ENCODE data around the gene ABCC1. TPM values are rescaled to one million over a fixed set of nuclear protein-coding genes. Genes with fewer than 3 reads are reported as not detected.

Gene ABCC1
- polyA plus RNA-seq, 1 of the 3 experiments (the other 2 are of a cell fraction): 23.7 TPM

DNA sequence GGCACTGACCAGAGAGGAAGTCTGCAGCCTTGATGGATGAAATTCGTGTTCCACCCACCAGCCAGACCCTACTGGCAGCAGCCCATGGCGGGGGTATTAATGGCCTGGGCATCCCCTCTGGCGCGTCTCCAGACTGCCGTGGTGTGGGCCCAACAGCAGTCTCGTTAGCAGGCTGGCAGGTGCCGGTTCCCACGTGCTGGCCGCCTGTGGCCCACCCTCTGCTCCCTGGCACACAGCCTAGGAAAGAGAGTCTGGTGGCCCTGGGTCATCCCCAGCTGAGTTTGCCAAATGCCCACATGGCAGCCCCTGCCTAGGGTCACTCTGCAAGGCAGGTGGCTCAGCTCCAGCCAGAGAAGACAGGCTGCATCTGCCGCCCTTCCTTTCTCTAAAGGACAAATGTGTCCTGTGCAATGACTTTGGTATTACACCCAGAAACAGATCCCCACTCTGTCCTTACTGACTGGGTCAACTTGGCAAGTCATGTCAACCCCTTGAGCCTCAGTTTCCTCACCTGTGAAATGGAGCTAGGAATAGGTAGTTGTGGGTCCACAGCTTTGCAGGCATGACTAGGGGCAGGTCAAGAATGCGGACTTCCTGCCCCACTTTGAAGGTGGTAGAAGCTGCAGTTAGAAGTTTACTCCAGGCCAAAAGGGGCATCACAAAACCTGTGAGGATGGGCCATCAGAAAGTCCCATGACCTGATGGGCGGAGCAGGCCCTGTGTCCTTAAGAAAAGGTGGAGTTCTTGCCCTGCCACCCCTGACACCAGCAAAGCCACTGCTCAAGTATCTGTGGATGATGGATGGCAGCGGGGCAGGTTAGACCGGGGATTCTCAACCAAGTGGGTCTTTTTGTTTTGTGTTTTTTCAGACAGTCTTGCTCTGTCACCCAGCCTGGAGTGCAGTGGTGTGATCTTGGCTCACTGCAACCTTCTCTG, 197.2 kb downstream of the ABCC1 start (continued):
- TF ChIP-seq, protein P1, sequence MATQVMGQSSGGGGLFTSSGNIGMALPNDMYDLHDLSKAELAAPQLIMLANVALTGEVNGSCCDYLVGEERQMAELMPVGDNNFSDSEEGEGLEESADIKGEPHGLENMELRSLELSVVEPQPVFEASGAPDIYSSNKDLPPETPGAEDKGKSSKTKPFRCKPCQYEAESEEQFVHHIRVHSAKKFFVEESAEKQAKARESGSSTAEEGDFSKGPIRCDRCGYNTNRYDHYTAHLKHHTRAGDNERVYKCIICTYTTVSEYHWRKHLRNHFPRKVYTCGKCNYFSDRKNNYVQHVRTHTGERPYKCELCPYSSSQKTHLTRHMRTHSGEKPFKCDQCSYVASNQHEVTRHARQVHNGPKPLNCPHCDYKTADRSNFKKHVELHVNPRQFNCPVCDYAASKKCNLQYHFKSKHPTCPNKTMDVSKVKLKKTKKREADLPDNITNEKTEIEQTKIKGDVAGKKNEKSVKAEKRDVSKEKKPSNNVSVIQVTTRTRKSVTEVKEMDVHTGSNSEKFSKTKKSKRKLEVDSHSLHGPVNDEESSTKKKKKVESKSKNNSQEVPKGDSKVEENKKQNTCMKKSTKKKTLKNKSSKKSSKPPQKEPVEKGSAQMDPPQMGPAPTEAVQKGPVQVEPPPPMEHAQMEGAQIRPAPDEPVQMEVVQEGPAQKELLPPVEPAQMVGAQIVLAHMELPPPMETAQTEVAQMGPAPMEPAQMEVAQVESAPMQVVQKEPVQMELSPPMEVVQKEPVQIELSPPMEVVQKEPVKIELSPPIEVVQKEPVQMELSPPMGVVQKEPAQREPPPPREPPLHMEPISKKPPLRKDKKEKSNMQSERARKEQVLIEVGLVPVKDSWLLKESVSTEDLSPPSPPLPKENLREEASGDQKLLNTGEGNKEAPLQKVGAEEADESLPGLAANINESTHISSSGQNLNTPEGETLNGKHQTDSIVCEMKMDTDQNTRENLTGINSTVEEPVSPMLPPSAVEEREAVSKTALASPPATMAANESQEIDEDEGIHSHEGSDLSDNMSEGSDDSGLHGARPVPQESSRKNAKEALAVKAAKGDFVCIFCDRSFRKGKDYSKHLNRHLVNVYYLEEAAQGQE (IDR thresholded peaks at IDR 0.05; ENCODE audit: low read depth, low read length): no peak
- TF ChIP-seq RAD21 (IDR thresholded peaks at IDR 0.05; ENCODE audit: low read length) (no peak), MXI1 (IDR thresholded peaks at IDR 0.05; ENCODE audit: low read depth, low read length) (peak; percentile 73), NFIC (IDR thresholded peaks at IDR 0.05; ENCODE audit: borderline replicate concordance) (no peak), TEAD4 (IDR thresholded peaks at IDR 0.05; ENCODE audit: borderline replicate concordance, insufficient read depth) (no peak), MEF2A (IDR thresholded peaks at IDR 0.05; ENCODE audit: borderline replicate concordance, low read depth) (no peak), FOXJ3 (CRISPR knock-in tag; IDR thresholded peaks at IDR 0.05) (peak; percentile 62), RXRA (IDR thresholded peaks at IDR 0.05; ENCODE audit: borderline replicate concordance, low read depth) (no peak), YY1 (IDR thresholded peaks at IDR 0.05; ENCODE audit: low read depth) (no peak), GABPA (IDR thresholded peaks at IDR 0.05; ENCODE audit: low read depth) (no peak), SIN3A (IDR thresholded peaks at IDR 0.05; ENCODE audit: borderline replicate concordance, low read depth, low read length) (no peak), EZH2phosphoT487 (IDR thresholded peaks at IDR 0.05; ENCODE audit: borderline replicate concordance, low read depth) (no peak), POLR2AphosphoS5 (IDR thresholded peaks at IDR 0.05; ENCODE audit: low read depth, low read length) (no peak), GATA2 (CRISPR knock-in tag; IDR thresholded peaks at IDR 0.05) (no peak), NRF1 (IDR thresholded peaks at IDR 0.05; ENCODE audit: low read depth, low read length) (no peak), RFX5 (IDR thresholded peaks at IDR 0.05; ENCODE audit: low read length) (no peak)
- TF ChIP-seq, protein P2, sequence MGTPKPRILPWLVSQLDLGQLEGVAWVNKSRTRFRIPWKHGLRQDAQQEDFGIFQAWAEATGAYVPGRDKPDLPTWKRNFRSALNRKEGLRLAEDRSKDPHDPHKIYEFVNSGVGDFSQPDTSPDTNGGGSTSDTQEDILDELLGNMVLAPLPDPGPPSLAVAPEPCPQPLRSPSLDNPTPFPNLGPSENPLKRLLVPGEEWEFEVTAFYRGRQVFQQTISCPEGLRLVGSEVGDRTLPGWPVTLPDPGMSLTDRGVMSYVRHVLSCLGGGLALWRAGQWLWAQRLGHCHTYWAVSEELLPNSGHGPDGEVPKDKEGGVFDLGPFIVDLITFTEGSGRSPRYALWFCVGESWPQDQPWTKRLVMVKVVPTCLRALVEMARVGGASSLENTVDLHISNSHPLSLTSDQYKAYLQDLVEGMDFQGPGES (IDR thresholded peaks at IDR 0.05; ENCODE audit: low read depth, low read length): no peak

Data from SK-N-SH (cell line).